ENCODE results near the gene CNNM3. TPM values are rescaled to one million over a fixed set of nuclear protein-coding genes. Genes with fewer than 3 reads are reported as not detected.

Gene CNNM3
- total and polyA plus RNA-seq, 2 experiments from 2014 or later: 0.98 to 5.0 TPM

DNA sequence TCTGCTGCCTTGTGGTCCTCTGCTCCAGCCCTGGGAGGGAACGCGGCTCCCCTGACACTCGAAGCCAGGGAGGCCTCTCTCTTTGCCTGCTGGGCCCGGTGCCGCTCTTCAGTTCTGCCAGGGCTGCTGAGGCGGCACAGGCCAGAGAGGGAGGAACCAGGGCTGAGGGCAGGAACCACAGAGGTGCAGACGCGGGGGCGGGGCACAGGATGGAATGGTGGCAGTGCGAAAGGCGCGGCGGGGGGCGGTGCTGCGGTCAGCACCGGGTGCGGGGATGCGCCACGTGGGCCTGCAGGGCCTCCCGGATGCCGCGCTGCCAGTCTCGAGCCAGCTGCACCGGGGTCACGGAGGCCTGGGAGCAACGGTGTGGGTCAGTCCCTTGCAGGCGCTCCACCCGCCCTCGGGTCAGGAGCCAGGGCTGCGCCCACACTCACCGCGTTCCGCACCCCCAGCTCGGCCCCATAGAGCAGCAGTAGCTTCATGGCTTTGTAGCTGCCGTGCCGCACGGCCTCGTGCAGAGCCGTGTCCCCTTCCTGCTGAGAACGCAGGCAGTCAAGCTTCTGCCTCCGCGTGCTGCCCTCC is 23.3 kb downstream of the CNNM3 start:
- Histone ChIP-seq H4K20me1 (ENCODE audit: insufficient read depth) (no peaks in the 10 kb centered on the region), H3K9me3 (ENCODE audit: low read depth) (no peaks in the 10 kb centered on the region), H3K27ac (no peak overlapping the region), H3K9ac (no peak overlapping the region), H3K9me2 (ENCODE audit: insufficient read depth) (no peaks in the 10 kb centered on the region), H3K4me3 (no peak overlapping the region), H3K36me3 (ENCODE audit: low read depth) (no peaks in the 10 kb centered on the region), H3K4me1 (ENCODE audit: insufficient read depth) (no peaks in the 10 kb centered on the region), H2AFZ (no peak overlapping the region), H3K27me3 (replicated peaks; ENCODE audit: insufficient read depth) (no peaks in the 10 kb centered on the region), H3K79me2 (ENCODE audit: insufficient read depth) (no peaks in the 10 kb centered on the region), H3F3A (ENCODE audit: insufficient read depth) (no peaks in the 10 kb centered on the region), H3K4me2 (ENCODE audit: unreplicated experiment) (no peak overlapping the region)
- WGBS, 2 experiments (ENCODE audit: low coverage in 1 of 2, low lambda C conversion rate in 2 of 2, missing lambda C conversion rate in 2 of 2): 34% methylated on average over 30 to 42 of the region's 42 CpGs
- no peak for DNase-seq
- TF ChIP-seq EZH2phosphoT487 (IDR thresholded peaks at IDR 0.05; ENCODE audit: insufficient read depth, low read depth): no peak
- TF ChIP-seq EZH2 (IDR thresholded peaks at IDR 0.05; ENCODE audit: insufficient read depth, poor library complexity, severe bottlenecking): no peak
- in situ Hi-C loops (cut with MboI): no loop called here

DNA sequence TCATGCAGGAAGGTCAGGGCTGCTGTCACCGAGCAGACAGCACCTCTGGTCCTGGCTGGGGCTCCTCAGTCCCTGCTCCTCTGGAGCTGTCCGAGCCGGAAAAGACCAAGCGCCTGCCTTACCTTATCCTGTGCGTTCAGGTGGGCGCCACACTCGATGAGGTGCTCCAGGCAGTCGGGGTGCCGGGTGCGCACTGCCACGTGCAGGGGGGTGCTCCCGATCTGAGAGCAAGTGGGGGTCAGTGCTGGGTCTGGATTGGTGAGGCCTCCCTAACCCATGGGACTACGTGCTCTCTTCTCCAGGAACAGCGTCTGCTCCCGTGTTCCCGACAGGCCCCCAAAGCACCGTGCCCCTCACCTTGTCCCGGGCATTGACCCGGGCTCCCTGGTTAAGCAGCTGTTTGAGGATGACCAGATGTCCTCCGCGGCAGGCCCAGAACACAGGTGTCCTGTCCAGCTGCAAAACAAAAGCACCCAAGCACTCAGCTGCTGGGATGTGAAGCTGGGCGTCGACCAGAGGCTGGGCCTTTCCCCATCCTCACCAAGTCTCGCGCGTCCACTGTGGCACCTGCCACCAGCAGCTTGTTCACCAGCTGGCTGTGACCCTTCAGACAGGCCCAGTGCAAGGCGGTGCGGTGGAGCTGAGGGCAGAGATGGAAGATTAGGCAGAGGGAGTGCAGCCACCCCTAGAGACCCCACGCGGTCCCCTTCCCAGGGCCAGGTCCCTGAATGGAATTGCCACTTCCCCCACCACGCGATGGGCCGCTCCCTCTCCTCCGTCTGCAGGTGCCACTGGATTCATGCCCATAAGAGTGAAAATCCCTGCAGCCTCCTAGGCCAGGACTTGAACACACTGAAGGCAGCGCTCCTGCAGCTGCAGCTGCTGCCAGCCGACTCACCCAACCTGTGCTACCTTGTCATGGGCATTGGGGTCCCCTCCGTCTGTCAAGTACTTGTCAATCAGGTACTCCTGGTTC is 24.1 kb downstream of the CNNM3 start:
- H4K20me1 ChIP-seq (ENCODE audit: insufficient read depth): no peaks in the 10 kb centered on the region
- 85 to 88% methylated on average over 35 to 37 of the region's 37 CpGs for WGBS, 2 experiments (ENCODE audit: low coverage in 1 of 2, low lambda C conversion rate in 2 of 2, missing lambda C conversion rate in 2 of 2)
- no peaks in the 10 kb centered on the region for H3K27me3 ChIP-seq (replicated peaks; ENCODE audit: insufficient read depth)
- H3K9me2 ChIP-seq (ENCODE audit: insufficient read depth): no peaks in the 10 kb centered on the region
- H3K4me3 ChIP-seq: no peak overlapping the region
- H3K79me2 ChIP-seq (ENCODE audit: insufficient read depth): no peaks in the 10 kb centered on the region
- in situ Hi-C loops (cut with MboI): no loop called here
- no peaks in the 10 kb centered on the region for H3K4me1 ChIP-seq (ENCODE audit: insufficient read depth)
- H3K36me3 ChIP-seq (ENCODE audit: low read depth): no peaks in the 10 kb centered on the region
- no peaks in the 10 kb centered on the region for H3F3A ChIP-seq (ENCODE audit: insufficient read depth)
- DNase-seq: no peak
- no peak overlapping the region for H3K9ac ChIP-seq
- H2AFZ ChIP-seq: no peak overlapping the region
- H3K27ac ChIP-seq: no peak overlapping the region
- H3K9me3 ChIP-seq (ENCODE audit: low read depth): no peaks in the 10 kb centered on the region
- H3K4me2 ChIP-seq (ENCODE audit: unreplicated experiment): no peak overlapping the region
- TF ChIP-seq EZH2 (IDR thresholded peaks at IDR 0.05; ENCODE audit: insufficient read depth, poor library complexity, severe bottlenecking) (no peak), EZH2phosphoT487 (IDR thresholded peaks at IDR 0.05; ENCODE audit: insufficient read depth, low read depth) (no peak)

DNA sequence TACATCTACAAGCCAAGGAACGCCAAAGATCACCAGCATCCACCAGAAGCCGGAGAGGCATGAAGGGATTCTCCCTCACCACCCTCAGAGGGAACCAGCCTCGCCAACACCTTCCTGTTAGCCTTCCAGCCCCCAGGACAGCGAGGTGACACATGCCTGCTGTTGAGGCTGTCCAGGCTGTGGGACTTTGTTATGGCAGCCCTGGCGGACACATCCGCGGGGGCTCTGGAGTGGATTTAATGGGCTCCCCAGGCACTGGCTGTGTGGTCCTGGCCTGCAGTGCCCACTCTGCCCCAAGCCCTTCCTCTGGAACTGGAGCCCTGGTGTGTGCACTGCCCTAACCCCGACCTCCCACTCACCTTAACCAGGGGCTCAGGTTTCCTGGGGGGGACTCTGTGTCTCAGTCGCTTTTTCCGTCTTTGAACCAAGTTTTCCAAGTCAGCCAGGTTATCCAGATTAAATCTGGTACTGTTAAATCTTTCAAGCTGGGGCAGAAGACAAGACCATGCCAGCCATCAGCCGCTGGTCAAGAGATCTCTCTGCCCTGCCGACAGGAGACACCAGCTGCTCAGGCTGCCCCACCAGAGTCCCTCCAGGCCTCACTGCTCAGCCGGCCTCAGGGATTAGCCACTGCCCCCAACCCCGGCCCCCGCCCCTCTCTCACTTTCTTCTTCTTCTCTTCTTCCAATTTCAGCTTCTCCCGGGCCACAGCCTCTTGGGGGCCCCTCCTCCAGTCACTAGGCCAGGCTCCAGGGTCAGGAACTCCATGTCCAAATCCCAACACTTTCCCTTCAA is 25.8 kb downstream of the CNNM3 start:
- no peak for DNase-seq

DNA sequence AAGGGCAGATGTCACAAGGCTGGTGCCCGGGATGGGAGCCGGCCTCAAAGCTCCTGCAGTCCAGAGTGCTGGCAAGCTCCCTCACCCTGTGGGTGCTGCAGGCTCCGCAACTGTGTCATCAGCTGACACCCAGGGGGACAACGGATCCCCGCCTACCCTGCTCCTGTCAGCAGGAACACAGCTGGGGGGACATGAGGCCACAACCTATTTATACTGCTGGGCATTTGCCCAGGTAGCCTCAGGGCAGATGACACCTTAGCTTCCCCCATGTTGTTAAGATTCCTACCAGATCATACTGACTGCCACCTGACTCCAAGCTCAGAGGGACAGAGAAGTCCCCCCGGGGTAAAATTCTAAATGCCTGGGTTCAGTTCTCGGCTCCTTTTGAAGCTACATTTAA is 26.5 kb downstream of the CNNM3 start:
- no peak for TF ChIP-seq EZH2phosphoT487 (IDR thresholded peaks at IDR 0.05; ENCODE audit: insufficient read depth, low read depth)
- TF ChIP-seq EZH2 (IDR thresholded peaks at IDR 0.05; ENCODE audit: insufficient read depth, poor library complexity, severe bottlenecking): no peak
- no peaks in the 10 kb centered on the region for H3K79me2 ChIP-seq (ENCODE audit: insufficient read depth)
- no peak overlapping the region for H3K9ac ChIP-seq
- H3K9me3 ChIP-seq (ENCODE audit: low read depth): no peaks in the 10 kb centered on the region
- H3K27me3 ChIP-seq (replicated peaks; ENCODE audit: insufficient read depth): no peaks in the 10 kb centered on the region
- H3K4me1 ChIP-seq (ENCODE audit: insufficient read depth): no peaks in the 10 kb centered on the region
- no peak overlapping the region for H3K4me2 ChIP-seq (ENCODE audit: unreplicated experiment)
- 87 to 88% methylated on average over 6 to 7 of the region's 7 CpGs for WGBS, 2 experiments (ENCODE audit: low coverage in 1 of 2, low lambda C conversion rate in 2 of 2, missing lambda C conversion rate in 2 of 2)
- no peaks in the 10 kb centered on the region for H3F3A ChIP-seq (ENCODE audit: insufficient read depth)
- no peak overlapping the region for H2AFZ ChIP-seq
- no peak for DNase-seq
- H3K27ac ChIP-seq: no peak overlapping the region
- no peaks in the 10 kb centered on the region for H3K9me2 ChIP-seq (ENCODE audit: insufficient read depth)
- no peak overlapping the region for H3K4me3 ChIP-seq
- H4K20me1 ChIP-seq (ENCODE audit: insufficient read depth): no peaks in the 10 kb centered on the region
- in situ Hi-C loops (cut with MboI): no loop called here
- peaks cover 5% of the 10 kb centered on the region; the same call in 1 of the 2 replicates for H3K36me3 ChIP-seq (ENCODE audit: low read depth)

More for the DNA sequence above, 25.8 kb downstream of the CNNM3 start:
- Histone ChIP-seq H3F3A (ENCODE audit: insufficient read depth) (no peaks in the 10 kb centered on the region), H3K4me3 (no peak overlapping the region), H3K27me3 (replicated peaks; ENCODE audit: insufficient read depth) (no peaks in the 10 kb centered on the region), H3K9me2 (ENCODE audit: insufficient read depth) (no peaks in the 10 kb centered on the region), H3K27ac (no peak overlapping the region), H3K36me3 (ENCODE audit: low read depth) (peaks cover 3% of the 10 kb centered on the region; the same call in 1 of the 2 replicates), H3K79me2 (ENCODE audit: insufficient read depth) (no peaks in the 10 kb centered on the region), H3K4me2 (ENCODE audit: unreplicated experiment) (no peak overlapping the region), H3K4me1 (ENCODE audit: insufficient read depth) (no peaks in the 10 kb centered on the region), H2AFZ (no peak overlapping the region), H3K9ac (no peak overlapping the region), H4K20me1 (ENCODE audit: insufficient read depth) (no peaks in the 10 kb centered on the region), H3K9me3 (ENCODE audit: low read depth) (no peaks in the 10 kb centered on the region)
- WGBS, 2 experiments (ENCODE audit: low coverage in 1 of 2, low lambda C conversion rate in 2 of 2, missing lambda C conversion rate in 2 of 2): 76 to 81% methylated on average over 13 to 16 of the region's 16 CpGs
- in situ Hi-C loops (cut with MboI): no loop called here
- no peak for TF ChIP-seq EZH2phosphoT487 (IDR thresholded peaks at IDR 0.05; ENCODE audit: insufficient read depth, low read depth)
- TF ChIP-seq EZH2 (IDR thresholded peaks at IDR 0.05; ENCODE audit: insufficient read depth, poor library complexity, severe bottlenecking): no peak
